Stomach (tissue), 9 donors: ENCODE data around the gene HEPN1. TPM values are rescaled to one million over a fixed set of nuclear protein-coding genes. Genes with fewer than 3 reads are reported as not detected.
A peak's percentile ranks its signal among the peaks of the same experiment; 100 is the strongest.

ENCODE experiments used
- DNase-seq, 2 donors: peaks; one replicate each; pipeline versions ENCODE4 v3.0.0 to v3.0.0-alpha.2; 2013 to 2019
- H3K27ac ChIP-seq, 5 donors: fragments of 200-600 bp in 4 of 5; sonication (generic) in 4 of 5; one replicate each; pipeline ENCODE4 v1.5.1; 2013 to 2019; ENCODE audit warnings: mild to moderate bottlenecking in 1 of 5, moderate library complexity in 1 of 5
- H3K27me3 ChIP-seq, 3 donors: fragments of 200-600 bp; sonication (generic); one replicate each; pipeline ENCODE4 v1.5.1; 2017 to 2019; ENCODE audit warnings: mixed run types in 1 of 3
- H3K36me3 ChIP-seq, 4 donors: fragments of 200-600 bp; sonication (generic); 1 replicate in 3 of 4; 2 replicates in 1 of 4; pipeline ENCODE4 v1.5.1; 2016 to 2019
- H3K4me1 ChIP-seq, 4 donors: fragments of 200-600 bp; sonication (generic); one replicate each; pipeline ENCODE4 v1.5.1; 2016 to 2019
- H3K4me3 ChIP-seq, 4 donors: fragments of 200-600 bp; sonication (generic) in 3 of 4; one replicate each; pipeline ENCODE4 v1.5.1; 2016 to 2019; ENCODE audit warnings: mild to moderate bottlenecking in 1 of 4
- H3K9me3 ChIP-seq, 4 donors: fragments of 200-600 bp; sonication (generic); one replicate each; pipeline ENCODE4 v1.5.1; 2016 to 2019
- CTCF ChIP-seq, 7 experiments: fragments of 450-650 bp in 4 of 7; fragments of 200-600 bp in 3 of 7; sonication (generic) in 3 of 7; IDR thresholded peaks; one replicate each; pipeline ENCODE4 v1.5.1; 2016 to 2019; ENCODE audit warnings: antibody characterized with exemption in 7 of 7, control low read depth in 2 of 7, mild to moderate bottlenecking in 1 of 7
- EP300 ChIP-seq: sonication (generic); formaldehyde crosslinking; IDR thresholded peaks from one replicate; pipeline ENCODE4 v1.6.1; 2017; ENCODE audit warnings: antibody characterized with exemption
- POLR2A ChIP-seq, 4 donors: fragments of 450-650 bp; IDR thresholded peaks; one replicate each; pipeline ENCODE4 v1.6.1; 2016; ENCODE audit warnings: antibody characterized with exemption in 4 of 4, control low read depth in 2 of 4, mild to moderate bottlenecking in 1 of 4, moderate library complexity in 1 of 4
- POLR2AphosphoS5 ChIP-seq, 3 donors: sonication (generic); formaldehyde crosslinking; IDR thresholded peaks; one replicate each; pipeline ENCODE4 v1.6.1; 2016; ENCODE audit warnings: antibody characterized with exemption in 3 of 3
- WGBS, 5 donors: extraction: QIAGEN DNeasy Blood & Tissue Kit in 3 of 5; methylation state at CpG; one replicate each; pipeline versions ENCODE4 v1.1.5 to v1.1.7; 2013 to 2018; 5-methylcytosine and 5-hydroxymethylcytosine counted together
- intact Hi-C: fragments of 100-400 bp; cut with DNase I; formaldehyde crosslinking; loops from one replicate; pipeline ENCODE4 v1.15.1; 2023; ENCODE audit warnings: low total_unique reads
- polyA plus RNA-seq, 3 donors: library from polyadenylated mRNA; stranded (reverse); fragments of 200-250 nt; gene quantifications; one replicate each; pipeline ENCODE4 v1.2.3, GENCODE V29; 2013
- total RNA-seq, 5 donors: library from RNA; depleted of rRNA; stranded (reverse); fragments of >200 nt; gene quantifications; one replicate each; pipeline versions ENCODE4 v1.1.0 to v1.2.3, GENCODE V29; 2014 to 2016
- donor health status: healthy with polysubstance abuse.
- donor health status: Bipolar disorder and iron deficiency.
- donor health status: healthy.

HEPN1 gene
- total and polyA plus RNA-seq, 8 donors, result not detected

- 68 to 87% (median 81%) methylated on average over 3 of the region's 3 CpGs for WGBS, 5 donors
- no peak overlapping the region for H3K27ac ChIP-seq
- no peak for TF ChIP-seq POLR2AphosphoS5 (IDR thresholded peaks at IDR 0.05)
- no peak for TF ChIP-seq EP300
- TF ChIP-seq POLR2A (IDR thresholded peaks at IDR 0.05), result no peak
- no peak for TF ChIP-seq CTCF (IDR thresholded peaks at IDR 0.05)
- no peaks in the 10 kb centered on the region for H3K36me3 ChIP-seq
- H3K4me1 ChIP-seq, result peaks cover 19 to 29% (median 26%) of the 10 kb centered on the region in 4 donors
- no peaks in the 10 kb centered on the region for H3K9me3 ChIP-seq
- no peak overlapping the region for H3K4me3 ChIP-seq
- intact Hi-C loops, result no loop called here
- no peak for DNase-seq
- H3K27me3 ChIP-seq, result peaks cover 0 to 21% (median 6%) of the 10 kb centered on the region in 3 donors
Observed at GRCh38 chr11:124880958-124881357, 38.1 kb upstream of the HEPN1 start.

GRCh38 chr11:124882339-124883071 is 36.5 kb upstream of the HEPN1 start:
- DNase-seq, result peak in 1 of 2 donors; percentile 34
- H3K36me3 ChIP-seq, result no peaks in the 10 kb centered on the region
- no peaks in the 10 kb centered on the region for H3K9me3 ChIP-seq
- peak overlapping the region in 3 of 5 donors; percentile 24 to 72 (median 43) for H3K27ac ChIP-seq
- intact Hi-C loops, result no loop called here
- no peak overlapping the region for H3K4me3 ChIP-seq
- TF ChIP-seq POLR2AphosphoS5 (IDR thresholded peaks at IDR 0.05) (peak in 1 of 3 donors; percentile 14), POLR2A (IDR thresholded peaks at IDR 0.05) (no peak)
- WGBS, 5 donors, result 44 to 53% (median 46%) methylated on average over 11 of the region's 11 CpGs
- peaks cover 8 to 16% (median 13%) of the 10 kb centered on the region in 4 donors for H3K4me1 ChIP-seq
- H3K27me3 ChIP-seq, result peaks cover 0 to 30% (median 0%) of the 10 kb centered on the region in 3 donors

GRCh38 chr11:124884340-124884739 is 34.7 kb upstream of the HEPN1 start:
- H3K4me3 ChIP-seq, result no peak overlapping the region
- 80 to 100% (median 87%) methylated on average over 1 of the region's 1 CpG for WGBS, 5 donors
- intact Hi-C loops, result no loop called here
- H3K9me3 ChIP-seq, result no peaks in the 10 kb centered on the region
- no peak for TF ChIP-seq POLR2A (IDR thresholded peaks at IDR 0.05)
- TF ChIP-seq CTCF (IDR thresholded peaks at IDR 0.05), result no peak
- no peak for TF ChIP-seq POLR2AphosphoS5 (IDR thresholded peaks at IDR 0.05)
- no peak for TF ChIP-seq EP300
- no peaks in the 10 kb centered on the region for H3K36me3 ChIP-seq
- no peak overlapping the region for H3K27ac ChIP-seq
- H3K4me1 ChIP-seq, result peaks cover 8 to 13% (median 12%) of the 10 kb centered on the region in 4 donors
- peak in 1 of 2 donors; percentile 0 for DNase-seq
- H3K27me3 ChIP-seq, result peaks cover 0 to 31% (median 0%) of the 10 kb centered on the region in 3 donors

- Histone ChIP-seq H3K4me1 (peaks cover 8 to 13% (median 12%) of the 10 kb centered on the region in 4 donors), H3K9me3 (no peaks in the 10 kb centered on the region), H3K4me3 (no peak overlapping the region), H3K36me3 (no peaks in the 10 kb centered on the region), H3K27ac (no peak overlapping the region), H3K27me3 (peaks cover 0 to 31% (median 0%) of the 10 kb centered on the region in 3 donors)
- DNase-seq, result peak in 1 of 2 donors; percentile 1
- WGBS, 5 donors, result 69 to 76% (median 73%) methylated on average over 5 of the region's 5 CpGs
- TF ChIP-seq POLR2A (IDR thresholded peaks at IDR 0.05) (no peak), EP300 (no peak), POLR2AphosphoS5 (IDR thresholded peaks at IDR 0.05) (no peak), CTCF (IDR thresholded peaks at IDR 0.05) (no peak)
- intact Hi-C loops, result no loop called here
Observed at GRCh38 chr11:124884869-124885479, 34.1 kb upstream of the HEPN1 start.
